GM18505 (cell line): Measurements from ENCODE around the gene CRIP2.

Source experiments
- ATAC-seq: cut with Tn5 transposase; IDR thresholded peaks from one replicate; pipeline ENCODE4 v1.9.1; 2021; ENCODE audit not compliant: unreplicated experiment
- POLR2A ChIP-seq: IDR thresholded peaks from 4 replicates; pipeline ENCODE4 v1.6.1; 2011; ENCODE audit warnings: borderline replicate concordance; ENCODE audit not compliant: insufficient read depth, insufficient read length; ENCODE audit errors: extremely low read depth

CRIP2 gene

GRCh38 chr14:105439179-105439578 is 35.4 kb upstream of the CRIP2 start:
- no peak for TF ChIP-seq POLR2A
- ATAC-seq = no peak

GRCh38 chr14:105439710-105440553 is 34.7 kb upstream of the CRIP2 start:
- no peak for ATAC-seq
- TF ChIP-seq POLR2A = no peak

- no peak for TF ChIP-seq POLR2A
- no peak for ATAC-seq
Measured at GRCh38 chr14:105440554-105440900, 34.1 kb upstream of the CRIP2 start.

- no peak for ATAC-seq
- TF ChIP-seq POLR2A = no peak
Measured at GRCh38 chr14:105440992-105441391, 33.6 kb upstream of the CRIP2 start.

GRCh38 chr14:105442125-105442524 is 32.5 kb upstream of the CRIP2 start:
- no peak for TF ChIP-seq POLR2A
- no peak for ATAC-seq

- no peak for TF ChIP-seq POLR2A
- ATAC-seq = no peak
Measured at GRCh38 chr14:105442834-105443233, 31.8 kb upstream of the CRIP2 start.

GRCh38 chr14:105444859-105445258 is 29.8 kb upstream of the CRIP2 start:
- TF ChIP-seq POLR2A = no peak
- no peak for ATAC-seq

- ATAC-seq = no peak
- TF ChIP-seq POLR2A = no peak
Measured at GRCh38 chr14:105445290-105445689, 29.3 kb upstream of the CRIP2 start.

GRCh38 chr14:105445901-105446845 is 28.4 kb upstream of the CRIP2 start:
- ATAC-seq = no peak
- no peak for TF ChIP-seq POLR2A

- TF ChIP-seq POLR2A = no peak
Measured at GRCh38 chr14:105446971-105447370, 27.6 kb upstream of the CRIP2 start.

GRCh38 chr14:105447651-105448640 is 26.7 kb upstream of the CRIP2 start:
- ATAC-seq = no peak
- TF ChIP-seq POLR2A = no peak

More at GRCh38 chr14:105446971-105447370, 27.6 kb upstream of the CRIP2 start:
- ATAC-seq = no peak

- TF ChIP-seq POLR2A = no peak
- ATAC-seq = no peak
Measured at GRCh38 chr14:105448706-105449111, 25.9 kb upstream of the CRIP2 start.
